AG10803 (cell line): ENCODE data around the gene PAX8.
A peak's percentile ranks its signal among the peaks of the same experiment; 100 is the strongest.

ENCODE experiments used
- DNase-seq: peaks from one replicate; pipeline ENCODE4 v3.0.0; 2010; ENCODE audit warnings: low read depth
- H3K4me3 ChIP-seq: 2 replicates; pipeline ENCODE4 v1.5.1; 2011; ENCODE audit warnings: mild to moderate bottlenecking, low read length, control low read depth
- TF ChIP-seq, protein P1 (sequence below): conservative IDR thresholded peaks from 2 replicates; pipeline ENCODE4 v1.5.1; 2011; ENCODE audit warnings: mild to moderate bottlenecking, low read length, control low read depth, inconsistent platforms

Gene PAX8

DNA sequence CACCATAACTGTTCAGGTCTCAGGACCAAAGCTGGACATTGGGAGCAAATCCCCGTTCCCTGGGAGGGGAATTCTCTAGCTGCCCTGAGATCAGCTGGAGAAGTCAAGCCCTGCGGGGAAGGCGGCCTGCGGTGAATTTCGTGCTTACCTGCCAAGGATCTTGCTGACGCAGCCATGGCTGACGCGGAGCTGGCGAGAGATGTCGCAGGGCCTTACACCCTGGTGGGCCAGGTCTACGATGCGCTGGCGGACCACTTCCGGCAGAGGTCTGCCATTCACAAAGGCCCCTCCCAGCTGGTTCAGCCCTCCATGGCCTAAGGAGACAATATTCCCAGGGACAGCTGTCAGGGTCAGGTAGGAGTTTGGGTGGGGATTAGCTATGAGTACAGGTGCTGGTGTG lies 32.1 kb downstream of the PAX8 start:
- no peak for DNase-seq
- TF ChIP-seq, protein P1, sequence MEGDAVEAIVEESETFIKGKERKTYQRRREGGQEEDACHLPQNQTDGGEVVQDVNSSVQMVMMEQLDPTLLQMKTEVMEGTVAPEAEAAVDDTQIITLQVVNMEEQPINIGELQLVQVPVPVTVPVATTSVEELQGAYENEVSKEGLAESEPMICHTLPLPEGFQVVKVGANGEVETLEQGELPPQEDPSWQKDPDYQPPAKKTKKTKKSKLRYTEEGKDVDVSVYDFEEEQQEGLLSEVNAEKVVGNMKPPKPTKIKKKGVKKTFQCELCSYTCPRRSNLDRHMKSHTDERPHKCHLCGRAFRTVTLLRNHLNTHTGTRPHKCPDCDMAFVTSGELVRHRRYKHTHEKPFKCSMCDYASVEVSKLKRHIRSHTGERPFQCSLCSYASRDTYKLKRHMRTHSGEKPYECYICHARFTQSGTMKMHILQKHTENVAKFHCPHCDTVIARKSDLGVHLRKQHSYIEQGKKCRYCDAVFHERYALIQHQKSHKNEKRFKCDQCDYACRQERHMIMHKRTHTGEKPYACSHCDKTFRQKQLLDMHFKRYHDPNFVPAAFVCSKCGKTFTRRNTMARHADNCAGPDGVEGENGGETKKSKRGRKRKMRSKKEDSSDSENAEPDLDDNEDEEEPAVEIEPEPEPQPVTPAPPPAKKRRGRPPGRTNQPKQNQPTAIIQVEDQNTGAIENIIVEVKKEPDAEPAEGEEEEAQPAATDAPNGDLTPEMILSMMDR: no peak
- no peak overlapping the region for H3K4me3 ChIP-seq

GRCh38 chr2:113245276-113245711 lies 33.4 kb downstream of the PAX8 start:
- DNase-seq: no peak
- no peak overlapping the region for H3K4me3 ChIP-seq
- TF ChIP-seq, protein P1: no peak

DNA sequence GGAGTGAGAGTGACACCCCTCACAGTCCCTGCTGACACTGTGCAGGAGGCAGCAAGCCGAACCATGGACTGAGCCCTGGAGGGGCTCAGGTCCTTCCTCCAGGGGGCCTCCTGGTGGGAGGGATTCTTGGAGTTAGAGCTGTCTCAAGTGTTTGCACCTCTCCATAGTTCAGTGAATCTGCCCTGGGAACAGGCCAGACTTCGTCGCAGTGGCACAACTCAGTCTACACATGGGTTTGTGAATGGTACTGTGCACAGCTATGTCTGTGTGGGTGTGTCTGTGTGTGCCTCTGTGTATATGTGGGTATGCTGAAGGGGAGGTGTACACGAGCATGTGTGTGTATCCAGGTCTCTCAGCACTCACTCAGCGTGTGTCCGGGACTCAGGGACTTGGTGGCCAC lies 36.4 kb downstream of the PAX8 start:
- H3K4me3 ChIP-seq: no peak overlapping the region
- DNase-seq: no peak
- TF ChIP-seq, protein P1: no peak

DNA sequence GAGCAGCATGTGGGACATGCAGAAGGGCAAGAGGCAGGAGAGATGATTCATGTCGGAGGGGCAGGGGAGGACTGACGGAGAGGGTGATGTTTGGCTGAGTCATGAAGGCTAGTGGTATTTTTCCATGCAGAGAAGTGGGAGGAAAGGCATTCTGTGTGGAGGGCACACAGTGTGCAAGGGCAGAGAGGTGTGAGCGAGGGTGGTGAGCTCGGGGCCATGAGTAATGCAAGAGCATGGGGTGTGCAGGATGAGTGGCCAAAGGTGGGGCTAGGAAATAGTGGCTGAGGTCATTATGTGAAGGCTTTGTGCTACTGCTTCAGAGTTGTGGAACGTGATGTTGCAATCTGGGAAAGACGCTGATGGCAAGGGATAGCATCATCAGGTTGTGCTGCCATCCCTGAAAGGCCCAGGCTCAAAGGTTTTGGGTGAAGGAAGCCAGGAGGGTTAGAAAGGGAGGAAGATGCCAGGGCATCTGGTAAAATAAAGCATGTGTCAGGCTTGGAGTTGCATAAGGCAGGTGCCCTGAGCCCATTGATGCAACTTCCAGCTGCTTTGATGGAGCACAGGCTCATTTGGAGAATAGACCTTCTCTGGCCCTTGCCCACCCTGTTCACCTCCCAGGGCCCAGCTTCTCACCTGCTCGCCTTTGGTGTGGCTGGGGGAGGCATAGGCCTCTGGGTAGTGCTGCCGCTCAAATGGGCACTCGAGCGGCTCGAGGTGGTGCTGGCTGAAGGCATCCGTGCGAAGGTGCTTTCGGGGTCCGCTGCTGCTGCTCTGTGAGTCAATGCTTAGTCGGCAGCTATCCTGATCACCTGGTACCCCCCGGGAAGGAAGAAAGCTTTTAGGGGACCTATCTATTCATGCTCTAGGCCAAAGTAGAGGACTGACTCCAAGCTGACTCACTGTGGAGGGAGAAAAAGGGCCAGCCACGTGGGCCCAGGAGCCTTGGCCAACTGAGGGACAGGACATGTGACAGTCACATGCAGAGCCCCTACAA lies 37.5 kb downstream of the PAX8 start:
- DNase-seq: peak; percentile 98
- TF ChIP-seq, protein P1: no peak
- no peak overlapping the region for H3K4me3 ChIP-seq

GRCh38 chr2:113240150-113240914 lies 38.4 kb downstream of the PAX8 start:
- TF ChIP-seq, protein P1: peak; percentile 14; the same call in 1 of the 2 replicates
- peak; percentile 93 for DNase-seq
- peak overlapping the region; percentile 7; the same call in 1 of the 2 replicates for H3K4me3 ChIP-seq

DNA sequence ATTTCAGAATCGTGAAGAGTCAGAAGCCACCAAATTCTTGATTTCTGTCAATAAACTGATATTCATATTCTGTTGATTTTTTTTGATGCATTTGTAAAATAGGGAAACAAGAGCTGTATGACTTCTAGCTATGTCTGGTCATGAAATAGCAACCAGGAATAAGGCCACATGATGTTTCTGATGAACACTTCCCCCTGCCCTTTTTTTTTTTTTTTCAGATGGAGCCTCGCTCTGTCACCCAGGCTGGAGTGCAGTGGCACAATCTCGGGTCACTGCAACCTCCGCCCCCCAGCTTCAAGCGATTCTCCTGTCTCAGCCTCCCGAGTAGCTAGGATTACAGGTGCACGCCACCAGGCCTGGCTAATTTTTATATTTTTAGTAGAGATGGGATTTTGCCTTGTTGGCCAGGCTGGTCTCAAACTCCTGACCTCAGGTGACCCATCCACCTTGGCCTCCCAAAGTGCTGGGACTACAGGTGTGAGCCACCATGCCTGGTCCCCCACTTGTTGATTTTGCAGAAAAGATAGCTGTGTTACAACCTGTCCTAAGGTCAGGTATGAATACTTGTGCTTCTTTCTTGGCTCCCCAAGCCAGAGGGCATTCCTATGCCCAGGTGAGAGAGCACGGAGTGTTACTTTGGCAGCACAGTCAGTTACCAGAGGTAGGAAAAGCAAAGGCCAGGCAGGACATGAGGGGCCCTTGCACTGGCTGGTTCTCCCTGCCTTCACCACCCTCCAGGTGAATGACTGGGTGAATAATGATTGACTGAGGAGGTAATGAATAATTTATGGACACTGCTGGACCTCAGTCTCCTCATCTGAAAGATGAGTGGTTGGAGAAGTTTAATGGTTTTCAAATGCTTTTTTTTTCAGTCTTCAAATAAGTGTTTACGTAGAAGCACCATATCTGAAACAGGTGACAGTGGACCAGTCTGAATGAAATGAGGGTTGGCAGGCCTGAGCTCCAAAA lies 39.6 kb downstream of the PAX8 start:
- DNase-seq: no peak
- H3K4me3 ChIP-seq: no peak overlapping the region
- TF ChIP-seq, protein P1: no peak
